Chondrocyte (in vitro differentiated cells): ENCODE data around the gene IRF2BP2. TPM values are rescaled to one million over a fixed set of nuclear protein-coding genes. Genes with fewer than 3 reads are reported as not detected.
A peak's percentile ranks its signal among the peaks of the same experiment; 100 is the strongest.

Experiments
- DNase-seq: peaks from one replicate; pipeline ENCODE4 v3.0.0; 2021; ENCODE audit warnings: mixed read lengths, low spot score
- H3K27ac Mint-ChIP-seq: one replicate; pipeline ENCODE4 v1.8.0; 2021; ENCODE audit warnings: mild to moderate bottlenecking, moderate library complexity, mixed read lengths; ENCODE audit not compliant: unreplicated experiment
- H3K27me3 Mint-ChIP-seq: 2 replicates; pipeline ENCODE4 v1.8.0; 2021; ENCODE audit warnings: low read depth, mixed read lengths
- H3K36me3 Mint-ChIP-seq: 2 replicates; pipeline ENCODE4 v1.8.0; 2021; ENCODE audit warnings: low read depth, mixed read lengths
- H3K4me1 Mint-ChIP-seq: 2 replicates; pipeline ENCODE4 v1.8.0; 2021; ENCODE audit warnings: low read depth, mild to moderate bottlenecking, mixed read lengths
- H3K4me3 Mint-ChIP-seq: one replicate; pipeline ENCODE4 v1.8.0; 2021; ENCODE audit warnings: mild to moderate bottlenecking, moderate library complexity, mixed read lengths; ENCODE audit not compliant: unreplicated experiment
- H3K9me3 Mint-ChIP-seq: 2 replicates; pipeline ENCODE4 v1.8.0; 2021; ENCODE audit warnings: low read depth, mixed read lengths
- CTCF ChIP-seq: fragments of 200-600 bp; sonication (generic); IDR thresholded peaks from 2 replicates; pipeline ENCODE4 v1.5.0; 2021; ENCODE audit warnings: antibody characterized with exemption, mild to moderate bottlenecking, moderate library complexity
- total RNA-seq: library from RNA; stranded (reverse); gene quantifications from 3 replicates; pipeline ENCODE4 v1.2.1, GENCODE V29; 2021

Gene IRF2BP2
- total RNA-seq, 1 donor from 2014 or later = 70.5 TPM

GRCh38 chr1:234605983-234606783 lies 3.8 kb downstream of the IRF2BP2 start:
- no peaks in the 10 kb centered on the region for H3K9me3 Mint-ChIP-seq
- no peaks in the 10 kb centered on the region for H3K27me3 Mint-ChIP-seq
- H3K27ac Mint-ChIP-seq = peak overlapping the region; percentile 99
- TF ChIP-seq CTCF = peak; percentile 51
- DNase-seq = no peak
- H3K4me1 Mint-ChIP-seq = peaks cover 67% of the 10 kb centered on the region
- H3K4me3 Mint-ChIP-seq = peak overlapping the region; percentile 93
- peaks cover 28% of the 10 kb centered on the region for H3K36me3 Mint-ChIP-seq

GRCh38 chr1:234605399-234605982 lies 4.5 kb downstream of the IRF2BP2 start:
- no peaks in the 10 kb centered on the region for H3K9me3 Mint-ChIP-seq
- no peak for TF ChIP-seq CTCF
- H3K27ac Mint-ChIP-seq = peak overlapping the region; percentile 99
- peak overlapping the region; percentile 93 for H3K4me3 Mint-ChIP-seq
- no peaks in the 10 kb centered on the region for H3K27me3 Mint-ChIP-seq
- H3K36me3 Mint-ChIP-seq = peaks cover 28% of the 10 kb centered on the region
- no peak for DNase-seq
- H3K4me1 Mint-ChIP-seq = peaks cover 73% of the 10 kb centered on the region

GRCh38 chr1:234604495-234605398 lies 5.2 kb downstream of the IRF2BP2 start:
- H3K9me3 Mint-ChIP-seq = no peaks in the 10 kb centered on the region
- peak overlapping the region; percentile 93 for H3K4me3 Mint-ChIP-seq
- no peaks in the 10 kb centered on the region for H3K27me3 Mint-ChIP-seq
- no peak for TF ChIP-seq CTCF
- DNase-seq = no peak
- H3K4me1 Mint-ChIP-seq = peaks cover 77% of the 10 kb centered on the region
- peak overlapping the region; percentile 99 for H3K27ac Mint-ChIP-seq
- peaks cover 28% of the 10 kb centered on the region for H3K36me3 Mint-ChIP-seq

- DNase-seq = no peak
- Mint-ChIP-seq H3K9me3 (no peaks in the 10 kb centered on the region), H3K4me1 (peaks cover 89% of the 10 kb centered on the region)
Observed at GRCh38 chr1:234603221-234604204, 6.5 kb downstream of the IRF2BP2 start.

More at GRCh38 chr1:234603221-234604204, 6.5 kb downstream of the IRF2BP2 start:
- H3K27me3 Mint-ChIP-seq = no peaks in the 10 kb centered on the region
- H3K27ac Mint-ChIP-seq = peak overlapping the region; percentile 99
- H3K36me3 Mint-ChIP-seq = peaks cover 28% of the 10 kb centered on the region
- no peak for TF ChIP-seq CTCF
- peak overlapping the region; percentile 93 for H3K4me3 Mint-ChIP-seq
